Endothelial cell (in vitro differentiated cells): ENCODE measurements around the gene C2orf76. TPM values are rescaled to one million over a fixed set of nuclear protein-coding genes. Genes with fewer than 3 reads are reported as not detected.
A peak's percentile ranks its signal among the peaks of the same experiment; 100 is the strongest.

ENCODE experiments used
- DNase-seq: peaks from one replicate; pipeline ENCODE4 v3.0.0; 2021; ENCODE audit warnings: low spot score
- H3K27ac Mint-ChIP-seq: one replicate; pipeline ENCODE4 v1.8.0; 2021; ENCODE audit warnings: mixed read lengths, inconsistent platforms; ENCODE audit not compliant: unreplicated experiment
- H3K27me3 Mint-ChIP-seq: one replicate; pipeline ENCODE4 v1.8.0; 2021; ENCODE audit warnings: mild to moderate bottlenecking, moderate library complexity, mixed read lengths, inconsistent platforms; ENCODE audit not compliant: unreplicated experiment
- H3K36me3 Mint-ChIP-seq: one replicate; pipeline ENCODE4 v1.8.0; 2021; ENCODE audit warnings: mild to moderate bottlenecking, low read depth, mixed read lengths, inconsistent platforms; ENCODE audit not compliant: unreplicated experiment
- H3K4me1 Mint-ChIP-seq: one replicate; pipeline ENCODE4 v1.8.0; 2021; ENCODE audit warnings: mild to moderate bottlenecking, mixed read lengths, inconsistent platforms; ENCODE audit not compliant: unreplicated experiment
- H3K4me3 Mint-ChIP-seq: one replicate; pipeline ENCODE4 v1.8.0; 2021; ENCODE audit warnings: mild to moderate bottlenecking, mixed read lengths, inconsistent platforms; ENCODE audit not compliant: unreplicated experiment
- H3K9me3 Mint-ChIP-seq: one replicate; pipeline ENCODE4 v1.8.0; 2021; ENCODE audit warnings: mixed read lengths, inconsistent platforms; ENCODE audit not compliant: unreplicated experiment
- total RNA-seq: library from RNA; stranded (reverse); fragmentation: NEBNext Ultra II Directional; extraction: Animal tissue kit (Norgen Biotek cat#: 25700); gene quantifications from one replicate; pipeline ENCODE4 v1.2.1, GENCODE V29; 2021; ENCODE audit not compliant: unreplicated experiment
- TF ChIP-seq, protein P1 (sequence below): fragments of 200-600 bp; sonication (generic); IDR thresholded peaks from one replicate; pipeline ENCODE4 v1.5.0; 2021; ENCODE audit warnings: antibody characterized with exemption; ENCODE audit not compliant: unreplicated experiment

Gene C2orf76
- total RNA-seq, 1 donor from 2014 or later = 10.8 TPM

DNA sequence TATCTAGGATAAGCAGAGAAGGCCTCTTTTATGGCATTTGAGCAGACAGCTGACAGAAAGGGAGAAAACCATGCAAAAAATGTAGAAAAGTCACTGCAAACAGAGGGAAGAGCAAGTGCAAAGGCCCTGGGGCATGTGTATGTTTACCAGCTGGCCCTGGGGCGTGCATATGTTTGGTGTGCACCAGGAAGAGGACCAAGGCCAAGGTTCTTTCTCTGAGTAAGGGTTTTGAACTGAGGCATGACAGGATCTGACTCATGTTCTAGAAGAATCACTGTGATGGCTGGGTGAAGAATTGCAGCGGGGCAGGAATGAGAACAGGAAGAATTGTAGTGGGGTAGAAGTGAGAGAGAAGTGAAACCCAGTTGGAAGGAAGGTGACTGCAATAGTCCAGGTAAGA is 73.4 kb downstream of the C2orf76 start:
- Mint-ChIP-seq H3K27ac (no peak overlapping the region), H3K9me3 (no peaks in the 10 kb centered on the region), H3K4me3 (no peak overlapping the region), H3K27me3 (no peaks in the 10 kb centered on the region), H3K4me1 (no peaks in the 10 kb centered on the region), H3K36me3 (no peaks in the 10 kb centered on the region)
- TF ChIP-seq, protein P1, sequence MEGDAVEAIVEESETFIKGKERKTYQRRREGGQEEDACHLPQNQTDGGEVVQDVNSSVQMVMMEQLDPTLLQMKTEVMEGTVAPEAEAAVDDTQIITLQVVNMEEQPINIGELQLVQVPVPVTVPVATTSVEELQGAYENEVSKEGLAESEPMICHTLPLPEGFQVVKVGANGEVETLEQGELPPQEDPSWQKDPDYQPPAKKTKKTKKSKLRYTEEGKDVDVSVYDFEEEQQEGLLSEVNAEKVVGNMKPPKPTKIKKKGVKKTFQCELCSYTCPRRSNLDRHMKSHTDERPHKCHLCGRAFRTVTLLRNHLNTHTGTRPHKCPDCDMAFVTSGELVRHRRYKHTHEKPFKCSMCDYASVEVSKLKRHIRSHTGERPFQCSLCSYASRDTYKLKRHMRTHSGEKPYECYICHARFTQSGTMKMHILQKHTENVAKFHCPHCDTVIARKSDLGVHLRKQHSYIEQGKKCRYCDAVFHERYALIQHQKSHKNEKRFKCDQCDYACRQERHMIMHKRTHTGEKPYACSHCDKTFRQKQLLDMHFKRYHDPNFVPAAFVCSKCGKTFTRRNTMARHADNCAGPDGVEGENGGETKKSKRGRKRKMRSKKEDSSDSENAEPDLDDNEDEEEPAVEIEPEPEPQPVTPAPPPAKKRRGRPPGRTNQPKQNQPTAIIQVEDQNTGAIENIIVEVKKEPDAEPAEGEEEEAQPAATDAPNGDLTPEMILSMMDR = no peak
- DNase-seq = no peak

- Mint-ChIP-seq H3K36me3 (no peaks in the 10 kb centered on the region), H3K27ac (no peak overlapping the region), H3K9me3 (no peaks in the 10 kb centered on the region), H3K4me3 (no peak overlapping the region), H3K27me3 (no peaks in the 10 kb centered on the region), H3K4me1 (no peaks in the 10 kb centered on the region)
- no peak for DNase-seq
- TF ChIP-seq, protein P1 = no peak
These were observed 74.4 kb downstream of the C2orf76 start for GRCh38 chr2:119292226-119292625.

GRCh38 chr2:119291588-119292167 is 75.0 kb downstream of the C2orf76 start:
- no peak overlapping the region for H3K27ac Mint-ChIP-seq
- no peaks in the 10 kb centered on the region for H3K9me3 Mint-ChIP-seq
- no peaks in the 10 kb centered on the region for H3K27me3 Mint-ChIP-seq
- no peak overlapping the region for H3K4me3 Mint-ChIP-seq
- H3K36me3 Mint-ChIP-seq = no peaks in the 10 kb centered on the region
- H3K4me1 Mint-ChIP-seq = no peaks in the 10 kb centered on the region
- DNase-seq = no peak
- TF ChIP-seq, protein P1 = no peak

- peaks cover under 1% of the 10 kb centered on the region for H3K27me3 Mint-ChIP-seq
- H3K4me1 Mint-ChIP-seq = no peaks in the 10 kb centered on the region
- H3K27ac Mint-ChIP-seq = no peak overlapping the region
- H3K4me3 Mint-ChIP-seq = no peak overlapping the region
- TF ChIP-seq, protein P1 = peak; percentile 88
- no peaks in the 10 kb centered on the region for H3K36me3 Mint-ChIP-seq
- H3K9me3 Mint-ChIP-seq = no peaks in the 10 kb centered on the region
- peak; percentile 91 for DNase-seq
These were observed 75.6 kb downstream of the C2orf76 start for GRCh38 chr2:119290859-119291587.

GRCh38 chr2:119289642-119290041 is 77.0 kb downstream of the C2orf76 start:
- Mint-ChIP-seq H3K27ac (no peak overlapping the region), H3K4me1 (no peaks in the 10 kb centered on the region), H3K36me3 (no peaks in the 10 kb centered on the region), H3K27me3 (peaks cover 3% of the 10 kb centered on the region), H3K9me3 (no peaks in the 10 kb centered on the region), H3K4me3 (no peak overlapping the region)
- DNase-seq = no peak
- TF ChIP-seq, protein P1 = no peak
